Measurements from ENCODE around the gene PRCP. TPM values are rescaled to one million over a fixed set of nuclear protein-coding genes. Genes with fewer than 3 reads are reported as not detected.

PRCP gene
- total and polyA plus RNA-seq, 2 donors (not counting 3 experiments of a cell fraction or from before 2014, with no cell fraction given), result 170 to 277 TPM

GRCh38 chr11:82794490-82794889 lies 105.7 kb downstream of the PRCP start:
- Histone ChIP-seq H2AFZ (ENCODE audit: low read depth, low read length) (peak overlapping the region; percentile 62), H4K20me1 (replicated peaks; ENCODE audit: control insufficient read depth, extremely low read depth, insufficient read depth, low read length) (no peaks in the 10 kb centered on the region), H3K9me3 (replicated peaks; ENCODE audit: control insufficient read depth, insufficient read depth, low read length) (no peaks in the 10 kb centered on the region), H3K79me2 (ENCODE audit: control insufficient read depth, insufficient read depth, low read length) (no peaks in the 10 kb centered on the region), H3K9me1 (replicated peaks; ENCODE audit: control insufficient read depth, extremely low read depth, insufficient read depth, low read length) (no peaks in the 10 kb centered on the region), H3K9ac (replicated peaks; ENCODE audit: extremely low read depth, insufficient read depth, low read length) (peak overlapping the region; percentile 24), H3K27ac (ENCODE audit: insufficient read depth, low read depth, low read length) (peak overlapping the region; percentile 72), H3K4me2 (ENCODE audit: insufficient read depth, low read length) (peak overlapping the region; percentile 55), H3K27me3 (ENCODE audit: control insufficient read depth in 2 of 2, insufficient read depth in 2 of 2, low read length in 2 of 2) (no peaks in the 10 kb centered on the region), H3K36me3 (ENCODE audit: control insufficient read depth in 2 of 2, extremely low read depth in 1 of 2, insufficient read depth in 2 of 2, low read length in 2 of 2) (no peaks in the 10 kb centered on the region), H3K4me1 (ENCODE audit: control insufficient read depth, extremely low read depth, insufficient read depth, low read length) (peaks cover 43% of the 10 kb centered on the region), H3K4me3 (replicated peaks in 1 of 3; ENCODE audit: insufficient read depth in 1 of 3, low read depth in 1 of 3, low read length in 3 of 3) (no peak overlapping the region)
- POLR2A ChIA-PET, result no interaction called here
- TF ChIP-seq FOS (IDR thresholded peaks at IDR 0.05; ENCODE audit: borderline replicate concordance, insufficient read depth, low read length) (peak; percentile 63), EZH2 (IDR thresholded peaks at IDR 0.05; ENCODE audit: borderline replicate concordance, low read depth, low read length, severe bottlenecking) (no peak), POLR2AphosphoS5 (IDR thresholded peaks at IDR 0.05; ENCODE audit: insufficient read depth, low read depth, low read length) (peak; percentile 48), GATA2 (IDR thresholded peaks at IDR 0.05; ENCODE audit: insufficient read depth, insufficient read length, low read depth, low read length) (peak; percentile 76)
- DNase-seq (ENCODE audit: low read depth, low spot score) (peak; percentile 71), FAIRE-seq (peak; percentile 83)
- no TSS peak for BruUV-seq (replicated peaks)
- CTCF ChIA-PET, result interaction anchor here (0.6 to 2.0 kb wide), 7 partner anchors 16 to 498 kb away, joined by 3 to 14 read pairs (median 4); no protein-coding TSS in a partner anchor
- dilution Hi-C loops (cut with MboI; ENCODE audit: extremely low pct_ligation_motif_present, low sequenced_read_pairs), result no loop called here
- intact Hi-C loops (cut with micrococcal nuclease), result loop anchor here (1.0 kb wide), 1 partner anchor 65 kb away; no protein-coding TSS in a partner anchor

DNA sequence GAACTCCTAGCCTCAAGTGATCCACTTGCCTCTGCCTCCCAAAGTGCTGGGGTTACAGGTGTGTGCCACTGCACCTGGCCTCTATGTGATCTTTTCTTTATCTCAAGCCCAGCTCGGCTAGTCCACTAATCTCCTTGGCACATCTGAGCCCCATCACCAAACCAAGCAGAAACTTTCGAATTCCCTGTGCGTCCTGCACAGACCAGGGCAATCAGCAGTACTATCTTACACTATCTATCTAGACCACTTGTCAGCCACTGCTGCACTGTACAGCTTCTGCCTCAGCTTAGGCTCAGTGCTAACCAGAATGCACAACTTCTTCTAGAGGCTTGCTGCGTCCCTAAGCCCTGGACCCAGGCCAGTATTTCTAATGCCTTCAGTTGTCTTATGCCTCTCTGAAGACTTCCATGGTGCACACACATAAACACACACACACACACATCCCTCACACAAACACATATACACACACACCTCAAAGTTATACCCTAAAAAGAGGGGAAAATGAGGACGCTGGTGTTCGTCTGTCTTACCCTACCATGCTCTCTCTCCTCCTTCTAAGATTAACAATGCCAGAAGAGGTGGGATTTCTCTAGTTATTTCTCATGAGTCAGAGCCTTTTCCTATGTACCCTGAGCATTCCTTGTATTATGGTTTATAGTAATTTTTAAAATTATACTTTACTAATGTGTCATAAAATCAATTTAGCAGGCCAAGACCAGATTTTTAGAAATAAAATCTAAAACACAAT lies 107.2 kb downstream of the PRCP start:
- no peaks in the 10 kb centered on the region for H3K27me3 ChIP-seq (ENCODE audit: control insufficient read depth in 2 of 2, insufficient read depth in 2 of 2, low read length in 2 of 2)
- no peaks in the 10 kb centered on the region for H3K79me2 ChIP-seq (ENCODE audit: control insufficient read depth, insufficient read depth, low read length)
- H3K9me3 ChIP-seq (replicated peaks; ENCODE audit: control insufficient read depth, insufficient read depth, low read length), result no peaks in the 10 kb centered on the region
- ChIA-PET POLR2A (interaction anchor here (0.7 kb wide), 1 partner anchor 31 kb away, joined by 7 read pairs; no protein-coding TSS in a partner anchor), CTCF (no interaction called here)
- intact Hi-C loops (cut with micrococcal nuclease), result loop anchor here (1.0 kb wide), 2 partner anchors 96 to 363 kb away; no protein-coding TSS in a partner anchor
- no peaks in the 10 kb centered on the region for H4K20me1 ChIP-seq (replicated peaks; ENCODE audit: control insufficient read depth, extremely low read depth, insufficient read depth, low read length)
- H3K4me1 ChIP-seq (ENCODE audit: control insufficient read depth, extremely low read depth, insufficient read depth, low read length), result peaks cover 43% of the 10 kb centered on the region
- H2AFZ ChIP-seq (ENCODE audit: low read depth, low read length), result peak overlapping the region; percentile 86
- TSS peak; percentile 30 for BruUV-seq (replicated peaks)
- peak overlapping the region; percentile 66 for H3K4me2 ChIP-seq (ENCODE audit: insufficient read depth, low read length)
- no peaks in the 10 kb centered on the region for H3K9me1 ChIP-seq (replicated peaks; ENCODE audit: control insufficient read depth, extremely low read depth, insufficient read depth, low read length)
- peak overlapping the region; percentile 72 for H3K27ac ChIP-seq (ENCODE audit: insufficient read depth, low read depth, low read length)
- FAIRE-seq (peak; percentile 79), DNase-seq (ENCODE audit: low read depth, low spot score) (peak; percentile 73)
- H3K36me3 ChIP-seq (ENCODE audit: control insufficient read depth in 2 of 2, extremely low read depth in 1 of 2, insufficient read depth in 2 of 2, low read length in 2 of 2), result no peaks in the 10 kb centered on the region
- H3K4me3 ChIP-seq (replicated peaks in 1 of 3; ENCODE audit: insufficient read depth in 1 of 3, low read depth in 1 of 3, low read length in 3 of 3), result peak overlapping the region in 1 of 3 experiments; percentile 25
- peak overlapping the region; percentile 11 for H3K9ac ChIP-seq (replicated peaks; ENCODE audit: extremely low read depth, insufficient read depth, low read length)
- no peak for TF ChIP-seq POLR2A (IDR thresholded peaks at IDR 0.05; ENCODE audit: low read depth, low read length)
- TF ChIP-seq GATA2 (IDR thresholded peaks at IDR 0.05; ENCODE audit: insufficient read depth, insufficient read length, low read depth, low read length), result no peak
- no peak for TF ChIP-seq POLR2AphosphoS5 (IDR thresholded peaks at IDR 0.05; ENCODE audit: insufficient read depth, low read depth, low read length)
- TF ChIP-seq CTCF (IDR thresholded peaks at IDR 0.05; ENCODE audit: extremely low read depth in 1 of 2, insufficient read depth in 1 of 2, low read depth in 1 of 2, low read length in 2 of 2), result no peak
- no peak for TF ChIP-seq MYC (IDR thresholded peaks at IDR 0.05; ENCODE audit: low read depth, low read length)
- no peak for TF ChIP-seq EZH2 (IDR thresholded peaks at IDR 0.05; ENCODE audit: borderline replicate concordance, low read depth, low read length, severe bottlenecking)
- TF ChIP-seq JUN (IDR thresholded peaks at IDR 0.05; ENCODE audit: borderline replicate concordance, insufficient read depth, insufficient read length, low read depth), result no peak
- peak; percentile 51 for TF ChIP-seq FOS (IDR thresholded peaks at IDR 0.05; ENCODE audit: borderline replicate concordance, insufficient read depth, low read length)
- dilution Hi-C loops (cut with MboI; ENCODE audit: extremely low pct_ligation_motif_present, low sequenced_read_pairs), result no loop called here

All from endothelial cell of umbilical vein (primary cell).